HG03457 (cell line): ENCODE results near the gene HMGN1.

Source experiments
- ATAC-seq: cut with Tn5 transposase; IDR thresholded peaks from one replicate; pipeline ENCODE4 v1.9.1; 2021; ENCODE audit warnings: moderate number of reproducible peaks; ENCODE audit not compliant: unreplicated experiment

HMGN1 gene

GRCh38 chr21:39311164-39311563, 37.7 kb downstream of the HMGN1 start:
- no peak for ATAC-seq

DNA sequence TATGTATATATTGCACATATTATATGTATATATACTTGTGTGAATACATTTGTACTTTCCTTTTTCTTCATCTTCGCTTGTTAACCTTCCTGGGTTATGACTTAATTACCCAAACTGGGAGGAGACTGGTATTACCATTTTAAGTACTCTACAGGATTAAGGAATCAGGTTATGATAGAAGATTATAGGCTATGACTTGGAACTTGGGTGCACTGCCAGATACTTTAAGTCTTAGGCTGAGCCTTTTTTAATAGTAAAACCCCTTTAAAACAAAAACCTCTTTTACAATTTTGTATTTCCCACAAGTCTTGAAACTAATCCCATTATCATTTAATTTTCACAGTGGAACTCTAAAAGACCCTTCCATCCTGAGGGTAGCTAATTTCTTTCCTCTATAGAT, 41.4 kb downstream of the HMGN1 start:
- ATAC-seq = no peak

- ATAC-seq = no peak
These were observed 48.3 kb downstream of the HMGN1 start for GRCh38 chr21:39300587-39300986.

DNA sequence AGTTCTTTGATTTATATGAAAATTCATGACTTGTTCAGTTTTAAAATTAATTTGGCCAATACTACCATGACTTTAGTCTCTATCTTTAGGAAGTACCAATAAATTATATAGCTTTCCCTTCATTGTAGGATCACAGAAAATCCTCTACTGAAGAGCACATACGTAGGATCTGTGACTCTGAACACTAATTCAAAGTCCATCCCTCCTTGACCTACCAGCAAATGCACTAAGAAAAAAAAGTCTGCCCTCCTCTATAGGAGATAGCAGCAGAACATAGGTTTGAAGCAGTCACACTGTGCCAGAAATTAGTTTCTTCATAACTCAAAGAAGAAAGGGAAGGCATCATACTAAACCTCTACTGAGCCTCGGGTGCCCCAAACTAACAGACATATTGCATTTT, 52.0 kb downstream of the HMGN1 start:
- ATAC-seq = no peak
